ENCODE data around the gene ATP11B.
"Not testable (repeated sequence)": the region's sequence is repeated elsewhere in the genome, so short reads cannot be mapped to it uniquely, and the experiment has no call there.

ATP11B gene

GRCh38 chr3:182796310-182796709, 3.0 kb downstream of the ATP11B start:
- DNase-seq = no peak

- DNase-seq = no peak
These were observed 4.6 kb downstream of the ATP11B start for GRCh38 chr3:182797876-182798275.

- DNase-seq = not testable (repeated sequence)
These were observed 5.8 kb downstream of the ATP11B start for GRCh38 chr3:182799143-182799542.

GRCh38 chr3:182800508-182800907, 7.2 kb downstream of the ATP11B start:
- DNase-seq = no peak

- DNase-seq = no peak
These were observed 9.4 kb downstream of the ATP11B start for GRCh38 chr3:182802413-182803390.

GRCh38 chr3:182803596-182803995, 10.3 kb downstream of the ATP11B start:
- no peak for DNase-seq

- no peak for DNase-seq
These were observed 13.8 kb downstream of the ATP11B start for GRCh38 chr3:182807061-182807460.

GRCh38 chr3:182808041-182808770, 14.9 kb downstream of the ATP11B start:
- DNase-seq = no peak

GRCh38 chr3:182809531-182809930, 16.2 kb downstream of the ATP11B start:
- no peak for DNase-seq

- no peak for DNase-seq
These were observed 17.4 kb downstream of the ATP11B start for GRCh38 chr3:182810574-182811268.

GRCh38 chr3:182811269-182811596, 17.9 kb downstream of the ATP11B start:
- no peak for DNase-seq

- no peak for DNase-seq
These were observed 18.8 kb downstream of the ATP11B start for GRCh38 chr3:182812123-182812522.

GRCh38 chr3:182814419-182815062, 21.2 kb downstream of the ATP11B start:
- no peak for DNase-seq

GRCh38 chr3:182816181-182816580, 22.9 kb downstream of the ATP11B start:
- DNase-seq = no peak

- DNase-seq = no peak
These were observed 25.1 kb downstream of the ATP11B start for GRCh38 chr3:182818296-182818978.

GRCh38 chr3:182821221-182821981, 28.1 kb downstream of the ATP11B start:
- no peak for DNase-seq

- DNase-seq = not testable (repeated sequence)
These were observed 29.0 kb downstream of the ATP11B start for GRCh38 chr3:182822260-182822659.

- DNase-seq = no peak
These were observed 31.7 kb downstream of the ATP11B start for GRCh38 chr3:182824957-182825356.

- DNase-seq = no peak
These were observed 36.6 kb downstream of the ATP11B start for GRCh38 chr3:182829761-182830405.

GRCh38 chr3:182837855-182838454, 44.7 kb downstream of the ATP11B start:
- no peak for DNase-seq

GRCh38 chr3:182843478-182843877, 50.2 kb downstream of the ATP11B start:
- DNase-seq = no peak

Data from activated naive CD4-positive, alpha-beta T cell treated with Interleukin-2 at 50 U/mL for 16 hours (primary cell).